Stomach (tissue), 9 donors: ENCODE data around the gene AKNA. TPM values are rescaled to one million over a fixed set of nuclear protein-coding genes. Genes with fewer than 3 reads are reported as not detected.

Source experiments
- DNase-seq, 2 donors: peaks; one replicate each; pipeline versions ENCODE4 v3.0.0 to v3.0.0-alpha.2; 2013 to 2019
- H3K27ac ChIP-seq, 5 donors: fragments of 200-600 bp in 4 of 5; sonication (generic) in 4 of 5; one replicate each; pipeline ENCODE4 v1.5.1; 2013 to 2019; ENCODE audit warnings: mild to moderate bottlenecking in 1 of 5, moderate library complexity in 1 of 5
- H3K27me3 ChIP-seq, 3 donors: fragments of 200-600 bp; sonication (generic); one replicate each; pipeline ENCODE4 v1.5.1; 2017 to 2019; ENCODE audit warnings: mixed run types in 1 of 3
- H3K36me3 ChIP-seq, 4 donors: fragments of 200-600 bp; sonication (generic); 1 replicate in 3 of 4; 2 replicates in 1 of 4; pipeline ENCODE4 v1.5.1; 2016 to 2019
- H3K4me1 ChIP-seq, 4 donors: fragments of 200-600 bp; sonication (generic); one replicate each; pipeline ENCODE4 v1.5.1; 2016 to 2019
- H3K4me3 ChIP-seq, 4 donors: fragments of 200-600 bp; sonication (generic) in 3 of 4; one replicate each; pipeline ENCODE4 v1.5.1; 2016 to 2019; ENCODE audit warnings: mild to moderate bottlenecking in 1 of 4
- H3K9me3 ChIP-seq, 4 donors: fragments of 200-600 bp; sonication (generic); one replicate each; pipeline ENCODE4 v1.5.1; 2016 to 2019
- EP300 ChIP-seq: sonication (generic); formaldehyde crosslinking; IDR thresholded peaks from one replicate; pipeline ENCODE4 v1.6.1; 2017; ENCODE audit warnings: antibody characterized with exemption
- POLR2A ChIP-seq, 4 donors: fragments of 450-650 bp; IDR thresholded peaks; one replicate each; pipeline ENCODE4 v1.6.1; 2016; ENCODE audit warnings: antibody characterized with exemption in 4 of 4, control low read depth in 2 of 4, mild to moderate bottlenecking in 1 of 4, moderate library complexity in 1 of 4
- POLR2AphosphoS5 ChIP-seq, 3 donors: sonication (generic); formaldehyde crosslinking; IDR thresholded peaks; one replicate each; pipeline ENCODE4 v1.6.1; 2016; ENCODE audit warnings: antibody characterized with exemption in 3 of 3
- WGBS, 5 donors: extraction: QIAGEN DNeasy Blood & Tissue Kit in 3 of 5; methylation state at CpG; one replicate each; pipeline versions ENCODE4 v1.1.5 to v1.1.7; 2013 to 2018; 5-methylcytosine and 5-hydroxymethylcytosine counted together
- intact Hi-C: fragments of 100-400 bp; cut with DNase I; formaldehyde crosslinking; loops from one replicate; pipeline ENCODE4 v1.15.1; 2023; ENCODE audit warnings: low total_unique reads
- polyA plus RNA-seq, 3 donors: library from polyadenylated mRNA; stranded (reverse); fragments of 200-250 nt; gene quantifications; one replicate each; pipeline ENCODE4 v1.2.3, GENCODE V29; 2013
- total RNA-seq, 5 donors: library from RNA; depleted of rRNA; stranded (reverse); fragments of >200 nt; gene quantifications; one replicate each; pipeline versions ENCODE4 v1.1.0 to v1.2.3, GENCODE V29; 2014 to 2016
- TF ChIP-seq, protein P1 (sequence below), 7 experiments: fragments of 450-650 bp in 4 of 7; fragments of 200-600 bp in 3 of 7; sonication (generic) in 3 of 7; IDR thresholded peaks; one replicate each; pipeline ENCODE4 v1.5.1; 2016 to 2019; ENCODE audit warnings: antibody characterized with exemption in 7 of 7, control low read depth in 2 of 7, mild to moderate bottlenecking in 1 of 7
- donor health status: healthy with polysubstance abuse.
- donor health status: Bipolar disorder and iron deficiency.
- donor health status: healthy.

AKNA gene
- total and polyA plus RNA-seq, 8 donors: 12.2 to 85.8 (median 16.6) TPM

- H3K4me1 ChIP-seq: peaks cover 0 to 6% (median 0%) of the 10 kb centered on the region in 4 donors
- H3K27me3 ChIP-seq: no peaks in the 10 kb centered on the region
- no peak for DNase-seq
- H3K27ac ChIP-seq: no peak overlapping the region
- intact Hi-C loops: no loop called here
- no peak overlapping the region for H3K4me3 ChIP-seq
- peaks cover 0 to 6% (median 0%) of the 10 kb centered on the region in 4 donors for H3K36me3 ChIP-seq
- WGBS, 5 donors: 48 to 68% (median 60%) methylated on average over 6 of the region's 6 CpGs
- no peak for TF ChIP-seq EP300
- TF ChIP-seq, protein P1, sequence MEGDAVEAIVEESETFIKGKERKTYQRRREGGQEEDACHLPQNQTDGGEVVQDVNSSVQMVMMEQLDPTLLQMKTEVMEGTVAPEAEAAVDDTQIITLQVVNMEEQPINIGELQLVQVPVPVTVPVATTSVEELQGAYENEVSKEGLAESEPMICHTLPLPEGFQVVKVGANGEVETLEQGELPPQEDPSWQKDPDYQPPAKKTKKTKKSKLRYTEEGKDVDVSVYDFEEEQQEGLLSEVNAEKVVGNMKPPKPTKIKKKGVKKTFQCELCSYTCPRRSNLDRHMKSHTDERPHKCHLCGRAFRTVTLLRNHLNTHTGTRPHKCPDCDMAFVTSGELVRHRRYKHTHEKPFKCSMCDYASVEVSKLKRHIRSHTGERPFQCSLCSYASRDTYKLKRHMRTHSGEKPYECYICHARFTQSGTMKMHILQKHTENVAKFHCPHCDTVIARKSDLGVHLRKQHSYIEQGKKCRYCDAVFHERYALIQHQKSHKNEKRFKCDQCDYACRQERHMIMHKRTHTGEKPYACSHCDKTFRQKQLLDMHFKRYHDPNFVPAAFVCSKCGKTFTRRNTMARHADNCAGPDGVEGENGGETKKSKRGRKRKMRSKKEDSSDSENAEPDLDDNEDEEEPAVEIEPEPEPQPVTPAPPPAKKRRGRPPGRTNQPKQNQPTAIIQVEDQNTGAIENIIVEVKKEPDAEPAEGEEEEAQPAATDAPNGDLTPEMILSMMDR (IDR thresholded peaks at IDR 0.05): no peak
- TF ChIP-seq POLR2A (IDR thresholded peaks at IDR 0.05): no peak
- no peak for TF ChIP-seq POLR2AphosphoS5 (IDR thresholded peaks at IDR 0.05)
- no peaks in the 10 kb centered on the region for H3K9me3 ChIP-seq
Observed at GRCh38 chr9:114433720-114434255, 46.0 kb upstream of the AKNA start.

DNA sequence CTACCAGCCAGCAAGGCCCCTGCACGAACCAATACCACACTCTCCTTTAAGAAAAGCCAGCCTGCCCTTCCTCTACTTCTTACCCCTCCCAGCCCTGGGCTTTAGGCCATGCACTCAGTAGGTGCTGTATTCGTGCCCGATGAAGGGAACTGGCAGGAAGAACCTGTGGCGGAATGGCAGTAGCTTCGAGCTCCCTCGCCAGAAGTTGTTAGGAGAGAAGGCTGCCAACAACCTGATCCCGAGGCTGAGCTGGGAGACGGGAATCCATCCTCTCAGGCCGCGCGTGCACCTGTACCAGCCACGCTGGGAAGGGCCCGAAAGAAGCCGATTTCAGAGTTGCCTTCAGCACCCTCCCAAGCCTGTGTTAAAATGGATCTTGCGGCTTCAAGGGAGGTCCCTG, 45.3 kb upstream of the AKNA start:
- Histone ChIP-seq H3K9me3 (no peaks in the 10 kb centered on the region), H3K27me3 (no peaks in the 10 kb centered on the region), H3K4me3 (no peak overlapping the region), H3K36me3 (peaks cover 0 to 6% (median 0%) of the 10 kb centered on the region in 4 donors), H3K27ac (no peak overlapping the region), H3K4me1 (peaks cover 0 to 6% (median 0%) of the 10 kb centered on the region in 4 donors)
- intact Hi-C loops: no loop called here
- WGBS, 5 donors: 83 to 95% (median 91%) methylated on average over 15 of the region's 15 CpGs
- TF ChIP-seq EP300 (no peak), POLR2AphosphoS5 (IDR thresholded peaks at IDR 0.05) (no peak), POLR2A (IDR thresholded peaks at IDR 0.05) (no peak)
- TF ChIP-seq, protein P1 (IDR thresholded peaks at IDR 0.05): no peak
- DNase-seq: no peak

- WGBS, 5 donors: 75 to 81% (median 79%) methylated on average over 6 of the region's 6 CpGs
- no peaks in the 10 kb centered on the region for H3K27me3 ChIP-seq
- no peak overlapping the region for H3K27ac ChIP-seq
- H3K36me3 ChIP-seq: peaks cover 0 to 6% (median 0%) of the 10 kb centered on the region in 4 donors
- intact Hi-C loops: no loop called here
- H3K9me3 ChIP-seq: no peaks in the 10 kb centered on the region
- TF ChIP-seq POLR2AphosphoS5 (IDR thresholded peaks at IDR 0.05): no peak
- TF ChIP-seq EP300: no peak
- TF ChIP-seq POLR2A (IDR thresholded peaks at IDR 0.05): no peak
- DNase-seq: no peak
- peaks cover 0 to 6% (median 0%) of the 10 kb centered on the region in 4 donors for H3K4me1 ChIP-seq
- H3K4me3 ChIP-seq: no peak overlapping the region
Observed at GRCh38 chr9:114432323-114433067, 44.7 kb upstream of the AKNA start.

GRCh38 chr9:114431770-114432169, 44.0 kb upstream of the AKNA start:
- intact Hi-C loops: no loop called here
- Histone ChIP-seq H3K27ac (no peak overlapping the region), H3K27me3 (no peaks in the 10 kb centered on the region), H3K36me3 (peaks cover 0 to 6% (median 0%) of the 10 kb centered on the region in 4 donors), H3K4me1 (peaks cover 0 to 6% (median 0%) of the 10 kb centered on the region in 4 donors), H3K9me3 (no peaks in the 10 kb centered on the region), H3K4me3 (no peak overlapping the region)
- DNase-seq: no peak
- WGBS, 5 donors: 78 to 92% (median 88%) methylated on average over 6 of the region's 6 CpGs
- TF ChIP-seq EP300: no peak
- no peak for TF ChIP-seq POLR2A (IDR thresholded peaks at IDR 0.05)
- TF ChIP-seq, protein P1 (IDR thresholded peaks at IDR 0.05): no peak
- TF ChIP-seq POLR2AphosphoS5 (IDR thresholded peaks at IDR 0.05): no peak
